Mesendoderm (in vitro differentiated cells): Measurements from ENCODE around the gene NCF2.
"Not testable (repeated sequence)": the region's sequence is repeated elsewhere in the genome, so short reads cannot be mapped to it uniquely, and the experiment has no call there.

Source experiments
- DNase-seq: peaks from one replicate; pipeline ENCODE4 v3.0.0; 2013
- H2AK5ac ChIP-seq: 2 replicates; pipeline ENCODE4 v1.6.1; 2013; ENCODE audit warnings: low read length, inconsistent platforms
- H2BK120ac ChIP-seq: 2 replicates; pipeline ENCODE4 v1.6.1; 2013; ENCODE audit warnings: low read depth, mild to moderate bottlenecking, low read length, moderate library complexity, mixed read lengths
- H2BK15ac ChIP-seq: replicated peaks from 2 replicates; pipeline ENCODE4 v1.6.1; 2013; ENCODE audit warnings: low read depth, mild to moderate bottlenecking, moderate library complexity
- H2BK5ac ChIP-seq: 2 replicates; pipeline ENCODE4 v1.6.1; 2013; ENCODE audit warnings: low read length, inconsistent platforms
- H3K18ac ChIP-seq: 2 replicates; pipeline ENCODE4 v1.6.1; 2013; ENCODE audit warnings: mild to moderate bottlenecking, low read length, mixed read lengths
- H3K23ac ChIP-seq: one replicate; pipeline ENCODE4 v1.6.1; 2013; ENCODE audit warnings: low read length
- H3K27ac ChIP-seq: 2 replicates; pipeline ENCODE4 v1.5.1; 2013; ENCODE audit warnings: low read depth, mild to moderate bottlenecking, inconsistent platforms, low read length, moderate library complexity
- H3K27me3 ChIP-seq: 2 replicates; pipeline ENCODE4 v1.6.1; 2013; ENCODE audit warnings: low read length, control low read depth, mild to moderate bottlenecking, inconsistent platforms; ENCODE audit not compliant: insufficient read depth, poor library complexity
- H3K36me3 ChIP-seq: 2 replicates; pipeline ENCODE4 v1.6.1; 2013; ENCODE audit warnings: low read length, inconsistent platforms; ENCODE audit not compliant: control insufficient read depth, insufficient read depth
- H3K4ac ChIP-seq: one replicate; pipeline ENCODE4 v1.6.1; 2013; ENCODE audit warnings: low read depth, mild to moderate bottlenecking, low read length, moderate library complexity
- H3K4me1 ChIP-seq: 2 replicates; pipeline ENCODE4 v1.6.1; 2013; ENCODE audit warnings: low read depth, low read length, inconsistent platforms; ENCODE audit not compliant: control insufficient read depth
- H3K4me2 ChIP-seq: 2 replicates; pipeline ENCODE4 v1.6.1; 2013; ENCODE audit warnings: low read length
- H3K4me3 ChIP-seq: 2 replicates; pipeline ENCODE4 v1.5.1; 2013; ENCODE audit warnings: mild to moderate bottlenecking, low read length
- H3K56ac ChIP-seq: one replicate; pipeline ENCODE4 v1.6.1; 2013; ENCODE audit warnings: low read length
- H3K79me1 ChIP-seq: 2 replicates; pipeline ENCODE4 v1.6.1; 2013; ENCODE audit warnings: low read length, inconsistent platforms
- H3K79me2 ChIP-seq: 2 replicates; pipeline ENCODE4 v1.6.1; 2013; ENCODE audit warnings: mild to moderate bottlenecking, low read length; ENCODE audit not compliant: control insufficient read depth, insufficient read depth
- H3K9ac ChIP-seq: 2 replicates; pipeline ENCODE4 v1.6.1; 2013; ENCODE audit warnings: low read length, inconsistent platforms
- H4K5ac ChIP-seq: one replicate; pipeline ENCODE4 v1.6.1; 2013; ENCODE audit warnings: low read length
- H4K8ac ChIP-seq: one replicate; pipeline ENCODE4 v1.6.1; 2013; ENCODE audit warnings: low read depth, mild to moderate bottlenecking, control low read depth, low read length, moderate library complexity
- WGBS: extraction: QIAGEN DNeasy Blood & Tissue Kit; methylation state at CpG from one replicate; pipeline ENCODE4 v1.1.7; 2013; ENCODE audit warnings: low lambda C conversion rate, missing lambda C conversion rate; ENCODE audit not compliant: insufficient coverage; ENCODE audit errors: extremely low coverage; 5-methylcytosine and 5-hydroxymethylcytosine counted together

Gene NCF2

GRCh38 chr1:183619781-183620180, 29.5 kb upstream of the NCF2 start:
- H3K27me3 ChIP-seq, result no peaks in the 10 kb centered on the region
- no peaks in the 10 kb centered on the region for H3K4me1 ChIP-seq
- no peak overlapping the region for H3K4ac ChIP-seq
- no peak overlapping the region for H2BK120ac ChIP-seq
- no peak overlapping the region for H3K9ac ChIP-seq
- H3K36me3 ChIP-seq, result no peaks in the 10 kb centered on the region
- no peak overlapping the region for H3K27ac ChIP-seq
- no peak overlapping the region for H3K23ac ChIP-seq
- no peak overlapping the region for H3K4me3 ChIP-seq
- H3K4me2 ChIP-seq, result no peak overlapping the region
- no peaks in the 10 kb centered on the region for H3K79me2 ChIP-seq
- DNase-seq, result no peak
- no CpG with 5 or more reads among the region's 1 CpG for WGBS
- H4K5ac ChIP-seq, result no peak overlapping the region
- H2AK5ac ChIP-seq, result no peak overlapping the region
- H2BK15ac ChIP-seq, result no peak overlapping the region
- H3K56ac ChIP-seq, result no peak overlapping the region
- no peak overlapping the region for H3K18ac ChIP-seq
- no peak overlapping the region for H2BK5ac ChIP-seq
- H4K8ac ChIP-seq, result no peak overlapping the region
- no peaks in the 10 kb centered on the region for H3K79me1 ChIP-seq

- H3K79me1 ChIP-seq, H3K4ac ChIP-seq, H3K4me3 ChIP-seq, H3K18ac ChIP-seq, H4K8ac ChIP-seq, H3K36me3 ChIP-seq, H3K4me1 ChIP-seq, H2BK120ac ChIP-seq, H3K27ac ChIP-seq, H3K23ac ChIP-seq, H3K9ac ChIP-seq, H3K27me3 ChIP-seq, H2BK15ac ChIP-seq, H4K5ac ChIP-seq, H3K56ac ChIP-seq, H3K79me2 ChIP-seq, H2AK5ac ChIP-seq, H2BK5ac ChIP-seq, DNase-seq, H3K4me2 ChIP-seq: not testable (repeated sequence)
- no CpG with 5 or more reads among the region's 5 CpGs for WGBS
Measured at GRCh38 chr1:183618202-183618601, 27.9 kb upstream of the NCF2 start.

GRCh38 chr1:183612975-183613374, 22.7 kb upstream of the NCF2 start:
- not testable (repeated sequence) for H3K4me3 ChIP-seq, H3K79me1 ChIP-seq, H3K4ac ChIP-seq, H2BK120ac ChIP-seq, H3K56ac ChIP-seq, H4K5ac ChIP-seq, H2AK5ac ChIP-seq, DNase-seq, H3K4me1 ChIP-seq, H3K27me3 ChIP-seq, H4K8ac ChIP-seq, H2BK15ac ChIP-seq, H3K18ac ChIP-seq, H3K4me2 ChIP-seq, H3K36me3 ChIP-seq, H2BK5ac ChIP-seq, H3K9ac ChIP-seq, H3K27ac ChIP-seq, H3K79me2 ChIP-seq, H3K23ac ChIP-seq
- WGBS, result no CpG with 5 or more reads among the region's 3 CpGs

GRCh38 chr1:183612407-183612806, 22.1 kb upstream of the NCF2 start:
- no peaks in the 10 kb centered on the region for H3K79me2 ChIP-seq
- H3K4me2 ChIP-seq, result no peak overlapping the region
- no peak overlapping the region for H3K18ac ChIP-seq
- no peak overlapping the region for H3K23ac ChIP-seq
- no peak overlapping the region for H3K4ac ChIP-seq
- H2BK5ac ChIP-seq, result no peak overlapping the region
- H2AK5ac ChIP-seq, result no peak overlapping the region
- H3K27ac ChIP-seq, result no peak overlapping the region
- DNase-seq, result no peak
- H3K4me1 ChIP-seq, result no peaks in the 10 kb centered on the region
- no peak overlapping the region for H2BK15ac ChIP-seq
- no peaks in the 10 kb centered on the region for H3K79me1 ChIP-seq
- no peaks in the 10 kb centered on the region for H3K27me3 ChIP-seq
- H4K8ac ChIP-seq, result no peak overlapping the region
- H4K5ac ChIP-seq, result no peak overlapping the region
- no peak overlapping the region for H3K9ac ChIP-seq
- WGBS, result no CpG with 5 or more reads among the region's 3 CpGs
- H2BK120ac ChIP-seq, result no peak overlapping the region
- H3K56ac ChIP-seq, result no peak overlapping the region
- no peak overlapping the region for H3K4me3 ChIP-seq
- H3K36me3 ChIP-seq, result no peaks in the 10 kb centered on the region

GRCh38 chr1:183611021-183611420, 20.8 kb upstream of the NCF2 start:
- Histone ChIP-seq H3K4ac (no peak overlapping the region), H3K4me1 (no peaks in the 10 kb centered on the region), H3K56ac (no peak overlapping the region), H2AK5ac (no peak overlapping the region), H4K8ac (no peak overlapping the region), H3K23ac (no peak overlapping the region), H2BK15ac (no peak overlapping the region), H3K79me2 (no peaks in the 10 kb centered on the region), H3K27me3 (no peaks in the 10 kb centered on the region), H3K36me3 (no peaks in the 10 kb centered on the region), H3K4me2 (no peak overlapping the region), H3K18ac (no peak overlapping the region), H3K4me3 (no peak overlapping the region), H2BK5ac (no peak overlapping the region), H3K9ac (no peak overlapping the region), H4K5ac (no peak overlapping the region), H3K27ac (no peak overlapping the region), H2BK120ac (no peak overlapping the region), H3K79me1 (no peaks in the 10 kb centered on the region)
- DNase-seq, result no peak
- no CpG with 5 or more reads among the region's 2 CpGs for WGBS

GRCh38 chr1:183609759-183610452, 19.6 kb upstream of the NCF2 start:
- WGBS, result no CpG with 5 or more reads among the region's 3 CpGs
- no peak overlapping the region for H3K18ac ChIP-seq
- H3K4ac ChIP-seq, result no peak overlapping the region
- H2BK5ac ChIP-seq, result no peak overlapping the region
- H3K4me3 ChIP-seq, result no peak overlapping the region
- H2AK5ac ChIP-seq, result no peak overlapping the region
- no peak overlapping the region for H2BK15ac ChIP-seq
- H3K36me3 ChIP-seq, result no peaks in the 10 kb centered on the region
- no peaks in the 10 kb centered on the region for H3K79me2 ChIP-seq
- no peak overlapping the region for H3K9ac ChIP-seq
- H3K4me2 ChIP-seq, result no peak overlapping the region
- H3K27me3 ChIP-seq, result no peaks in the 10 kb centered on the region
- H4K8ac ChIP-seq, result no peak overlapping the region
- H3K79me1 ChIP-seq, result no peaks in the 10 kb centered on the region
- no peak overlapping the region for H3K56ac ChIP-seq
- no peak overlapping the region for H3K23ac ChIP-seq
- no peak for DNase-seq
- H2BK120ac ChIP-seq, result no peak overlapping the region
- H4K5ac ChIP-seq, result no peak overlapping the region
- no peak overlapping the region for H3K27ac ChIP-seq
- H3K4me1 ChIP-seq, result no peaks in the 10 kb centered on the region
